Islet of Langerhans (tissue), 1 donor: ENCODE data around the gene ZFYVE28.
"Not testable (repeated sequence)": the region's sequence is repeated elsewhere in the genome, so short reads cannot be mapped to it uniquely, and the experiment has no call there.

ENCODE experiments used
- FAIRE-seq: peaks from one replicate; lab custom pipeline; 2011; peaks lifted over from hg19 to GRCh38; lab: Jason Lieb, UNC

Gene ZFYVE28

GRCh38 chr4:2286904-2287593 is 131.4 kb downstream of the ZFYVE28 start:
- no peak for FAIRE-seq

DNA sequence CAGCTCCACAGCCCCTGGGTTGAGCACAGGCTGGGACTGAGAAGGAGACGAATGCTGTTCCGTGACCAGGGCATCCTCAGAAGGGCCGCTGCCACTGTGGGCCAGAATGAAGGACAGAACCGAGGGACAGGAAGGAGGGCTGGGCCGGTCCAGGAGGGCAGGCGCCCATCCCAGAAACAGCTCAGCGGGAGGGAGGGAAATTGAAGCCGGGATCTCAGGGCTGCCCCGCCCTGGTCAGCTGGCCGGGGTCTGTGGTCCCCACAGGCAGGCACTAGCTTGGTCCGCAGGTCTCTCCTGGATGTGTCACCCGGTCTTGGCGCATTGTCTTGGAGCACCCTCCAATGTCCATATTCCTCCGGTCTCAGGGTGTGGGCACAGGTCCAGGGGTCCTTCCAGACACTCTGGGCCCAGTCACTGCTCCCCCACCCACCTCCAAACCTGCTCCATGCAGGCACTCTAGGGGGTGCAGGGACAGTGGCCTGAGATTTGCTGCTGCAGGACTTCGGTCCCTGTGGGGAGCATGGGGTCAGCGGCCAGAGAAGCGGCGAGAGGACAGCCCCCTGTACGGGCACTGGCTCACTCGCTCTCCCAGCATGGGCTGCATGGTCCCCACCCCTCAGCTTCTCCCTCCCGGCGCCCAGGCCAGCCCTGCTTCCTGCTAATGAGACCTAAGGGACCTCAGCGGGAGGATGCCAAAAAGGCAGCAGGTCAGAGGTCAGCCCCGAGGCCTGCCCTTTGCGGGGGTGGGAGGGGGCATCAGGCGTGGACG is 132.6 kb downstream of the ZFYVE28 start:
- FAIRE-seq = no peak

- no peak for FAIRE-seq
Measured at GRCh38 chr4:2284934-2285612, 133.4 kb downstream of the ZFYVE28 start.

- no peak for FAIRE-seq
Measured at GRCh38 chr4:2284161-2284933, 134.1 kb downstream of the ZFYVE28 start.

GRCh38 chr4:2283199-2283711 is 135.2 kb downstream of the ZFYVE28 start:
- FAIRE-seq = no peak

DNA sequence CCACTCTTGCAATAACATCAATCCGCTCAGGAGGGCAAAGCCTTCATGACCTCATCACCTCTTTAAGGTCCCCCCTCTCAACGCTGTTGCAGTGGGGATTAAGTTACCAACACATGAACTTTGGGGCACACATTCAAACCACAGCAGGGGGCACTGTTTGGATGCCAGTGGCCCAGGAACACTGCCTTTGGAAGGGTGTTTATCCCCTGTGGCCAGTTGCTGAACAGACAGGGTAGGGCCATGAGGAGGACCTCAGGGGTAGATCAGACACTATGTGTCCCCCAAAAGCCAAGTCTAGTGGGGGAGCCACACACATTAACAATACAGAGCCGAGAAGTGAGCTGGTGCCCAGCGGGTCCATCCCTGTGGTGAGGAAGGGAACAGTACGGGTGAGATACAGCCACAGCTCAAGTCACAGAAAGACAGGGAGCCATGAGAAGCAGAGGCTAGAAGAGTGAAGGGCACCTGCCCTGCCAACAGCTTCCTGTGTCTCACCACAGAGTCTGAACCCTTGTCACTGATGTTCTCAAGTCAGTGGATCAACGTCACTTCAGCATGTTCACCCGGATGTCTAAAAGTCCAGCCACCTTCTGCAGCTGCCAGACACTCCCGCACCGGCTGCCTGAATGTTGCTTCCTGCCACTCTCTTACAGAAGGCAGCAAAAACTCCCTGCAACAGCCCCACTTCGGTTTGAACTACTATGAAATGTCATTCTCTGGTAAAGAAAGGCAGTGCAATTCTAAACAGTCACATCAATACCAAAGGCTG is 136.7 kb downstream of the ZFYVE28 start:
- no peak for FAIRE-seq

DNA sequence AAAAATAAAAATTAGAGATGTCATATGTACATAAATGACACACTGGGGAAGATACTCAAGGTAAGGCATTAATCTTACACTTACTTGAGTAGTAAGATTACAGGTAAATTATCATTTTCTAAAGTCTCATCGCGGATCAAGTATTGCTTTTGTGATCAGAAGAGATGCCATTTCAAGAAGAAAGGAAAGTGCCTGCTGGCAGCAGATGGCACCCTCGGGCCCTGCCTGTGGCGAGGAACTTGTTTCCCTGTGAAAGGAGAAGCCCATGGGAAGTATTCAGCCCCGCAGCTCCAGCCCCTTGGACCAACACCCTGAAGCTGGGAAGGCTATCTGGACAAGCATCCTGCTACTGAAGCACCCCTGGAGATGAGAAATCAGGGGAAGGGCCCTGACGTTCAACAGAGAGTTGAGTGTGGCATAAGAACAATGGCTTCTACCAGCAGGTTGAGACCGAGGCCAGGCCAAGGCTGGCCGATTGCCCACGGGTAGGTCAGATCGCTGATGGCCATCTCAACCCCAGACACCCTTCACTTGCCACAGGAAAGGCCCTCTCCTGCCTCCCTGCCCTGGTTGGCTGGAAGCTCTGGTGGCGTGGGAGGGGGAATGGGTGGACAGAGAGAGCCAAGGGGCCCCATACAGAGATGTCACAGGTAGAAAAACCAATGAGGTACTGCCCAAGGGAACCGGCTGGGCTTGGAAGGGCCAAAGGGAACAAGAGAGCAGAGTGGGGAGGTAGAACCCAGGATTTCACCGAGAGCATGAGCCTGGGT is 137.7 kb downstream of the ZFYVE28 start:
- no peak for FAIRE-seq

GRCh38 chr4:2277956-2278355 is 140.5 kb downstream of the ZFYVE28 start:
- no peak for FAIRE-seq

DNA sequence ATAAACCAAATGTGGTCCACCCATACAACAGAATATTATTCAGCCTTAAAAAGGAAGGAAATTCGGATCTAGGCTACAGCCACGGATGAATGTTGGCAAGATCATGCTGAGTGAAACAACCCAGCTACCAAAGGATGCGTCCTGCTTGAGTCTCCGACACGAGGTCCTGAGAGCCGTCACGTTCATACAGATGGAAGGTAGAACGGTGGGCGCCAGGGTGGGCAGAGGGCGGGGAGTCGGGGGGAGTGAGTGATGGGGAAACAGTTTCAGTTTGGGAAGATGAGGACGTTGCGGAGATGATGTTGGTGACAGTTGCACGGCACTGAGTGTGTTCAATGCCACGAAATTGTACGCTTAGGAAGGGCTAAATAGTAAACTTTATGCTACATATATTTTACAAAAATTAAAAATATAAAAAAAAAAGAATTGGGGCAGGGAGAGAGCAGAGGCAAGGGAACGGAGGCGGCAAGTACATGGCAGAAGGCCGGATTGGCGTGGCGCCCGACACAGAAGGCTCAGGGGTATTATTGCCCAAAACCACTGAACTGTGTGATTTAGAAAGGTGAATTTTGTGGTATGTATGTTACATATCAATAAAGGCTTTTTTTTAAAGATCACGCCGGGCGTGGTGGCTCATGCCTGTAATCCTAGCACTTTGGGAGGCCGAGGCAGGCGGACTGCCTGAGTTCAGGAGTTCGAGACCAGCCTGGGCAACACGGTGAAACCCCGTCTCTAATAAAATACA is 141.7 kb downstream of the ZFYVE28 start:
- no peak for FAIRE-seq

- FAIRE-seq = no peak
Measured at GRCh38 chr4:2275546-2276251, 142.7 kb downstream of the ZFYVE28 start.

DNA sequence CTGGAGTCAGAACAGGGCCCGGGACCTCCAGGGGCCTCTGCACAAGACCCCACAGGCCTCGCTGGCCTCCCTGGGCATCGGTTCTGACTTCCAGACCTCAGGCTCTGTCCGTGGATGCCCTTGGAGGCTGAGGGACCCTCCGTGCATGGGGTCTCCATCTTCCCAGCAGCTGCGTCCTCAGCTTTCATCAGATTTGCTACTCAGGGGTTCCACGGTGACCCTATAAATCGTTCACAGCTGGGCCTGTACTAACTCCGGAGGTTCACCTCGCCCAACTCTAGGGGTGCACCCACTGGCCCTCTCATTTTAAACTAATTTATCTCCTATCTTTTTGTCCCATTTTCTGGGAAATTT is 143.4 kb downstream of the ZFYVE28 start:
- FAIRE-seq = not testable (repeated sequence)

GRCh38 chr4:2274320-2275043 is 144.0 kb downstream of the ZFYVE28 start:
- no peak for FAIRE-seq

GRCh38 chr4:2273657-2274319 is 144.7 kb downstream of the ZFYVE28 start:
- FAIRE-seq = no peak

GRCh38 chr4:2273221-2273620 is 145.2 kb downstream of the ZFYVE28 start:
- no peak for FAIRE-seq

DNA sequence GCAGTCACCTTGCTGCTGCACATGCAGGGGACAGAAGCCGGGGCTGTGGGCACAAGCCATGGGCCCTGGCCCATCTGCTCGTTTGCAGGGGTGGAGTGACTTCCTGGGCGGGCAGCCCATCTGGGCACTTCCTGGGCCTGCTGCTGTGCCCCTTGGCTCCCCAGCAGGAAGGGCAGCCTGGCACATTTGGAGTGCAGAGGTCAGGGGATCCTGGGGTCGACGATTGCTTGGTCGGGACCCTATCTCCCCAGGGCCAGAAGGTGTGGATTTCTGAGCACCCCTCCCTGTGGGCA is 145.7 kb downstream of the ZFYVE28 start:
- no peak for FAIRE-seq

DNA sequence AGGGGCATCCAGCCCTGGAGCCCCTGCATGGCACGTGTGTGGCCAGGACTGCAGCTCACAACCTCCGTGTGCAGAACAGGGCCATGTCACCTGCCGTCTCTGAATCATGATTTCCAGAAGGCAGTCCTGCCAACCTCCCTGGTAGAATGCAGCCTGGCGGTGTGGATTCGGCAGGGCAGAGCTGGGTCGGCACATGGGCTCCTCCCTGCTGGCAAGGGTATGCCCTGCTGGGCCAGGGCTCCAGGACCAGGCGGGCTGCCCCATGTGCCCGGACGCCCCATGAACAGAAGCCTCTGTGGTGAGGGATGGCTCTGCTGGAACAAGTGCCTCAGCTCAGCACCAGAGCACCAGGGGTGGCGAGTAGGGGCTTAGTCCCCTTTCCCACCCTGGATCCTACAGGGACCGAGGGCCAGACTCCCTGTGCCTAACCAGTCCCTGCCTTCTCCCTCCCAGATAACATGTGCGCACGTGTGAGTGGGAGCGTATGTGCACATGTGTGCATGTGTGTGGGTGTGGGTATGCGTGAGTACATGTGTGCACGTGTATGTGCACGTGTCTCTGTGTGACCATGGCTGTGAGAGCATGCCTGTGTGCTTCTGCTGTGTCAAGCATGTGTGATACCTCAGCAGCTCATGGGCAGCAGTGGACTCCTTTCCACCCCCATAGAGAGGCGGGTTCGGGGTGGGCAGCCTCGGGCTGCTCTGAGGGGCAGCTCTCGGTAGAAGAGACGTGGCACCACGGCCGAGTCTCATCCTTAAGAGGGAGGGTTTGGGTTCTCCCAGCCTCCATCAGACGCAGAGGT is 146.2 kb downstream of the ZFYVE28 start:
- FAIRE-seq = no peak

GRCh38 chr4:2271279-2272025 is 147.0 kb downstream of the ZFYVE28 start:
- FAIRE-seq = no peak
